GM12801 (cell line): Measurements from ENCODE around the gene GTF2F2.

Experiments used
- TF ChIP-seq, protein P1 (sequence below): IDR thresholded peaks from one replicate; pipeline ENCODE4 v1.5.1; 2011; ENCODE audit warnings: control low read depth; ENCODE audit not compliant: insufficient read length; ENCODE audit errors: extremely low read depth

The GTF2F2 gene

DNA sequence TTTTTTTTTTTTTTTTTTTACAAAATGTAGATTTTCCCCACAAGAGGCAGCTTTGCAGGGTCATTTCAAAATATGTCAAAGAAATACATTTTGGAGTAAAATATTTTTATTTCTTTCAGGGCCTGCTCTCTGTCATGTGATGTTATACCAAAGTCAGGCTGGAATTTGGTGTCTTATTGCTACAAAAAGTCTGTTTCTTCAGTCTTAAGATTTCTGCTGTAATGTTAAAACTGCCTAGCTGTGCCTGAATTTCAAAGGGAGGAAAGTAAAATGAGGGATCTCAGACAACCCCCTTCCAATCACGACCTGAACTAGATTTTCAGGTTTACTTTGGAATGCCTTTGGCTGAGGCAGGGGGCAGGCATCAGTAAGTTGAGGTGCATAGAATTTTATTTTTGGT is 12.8 kb upstream of the GTF2F2 start:
- TF ChIP-seq, protein P1, sequence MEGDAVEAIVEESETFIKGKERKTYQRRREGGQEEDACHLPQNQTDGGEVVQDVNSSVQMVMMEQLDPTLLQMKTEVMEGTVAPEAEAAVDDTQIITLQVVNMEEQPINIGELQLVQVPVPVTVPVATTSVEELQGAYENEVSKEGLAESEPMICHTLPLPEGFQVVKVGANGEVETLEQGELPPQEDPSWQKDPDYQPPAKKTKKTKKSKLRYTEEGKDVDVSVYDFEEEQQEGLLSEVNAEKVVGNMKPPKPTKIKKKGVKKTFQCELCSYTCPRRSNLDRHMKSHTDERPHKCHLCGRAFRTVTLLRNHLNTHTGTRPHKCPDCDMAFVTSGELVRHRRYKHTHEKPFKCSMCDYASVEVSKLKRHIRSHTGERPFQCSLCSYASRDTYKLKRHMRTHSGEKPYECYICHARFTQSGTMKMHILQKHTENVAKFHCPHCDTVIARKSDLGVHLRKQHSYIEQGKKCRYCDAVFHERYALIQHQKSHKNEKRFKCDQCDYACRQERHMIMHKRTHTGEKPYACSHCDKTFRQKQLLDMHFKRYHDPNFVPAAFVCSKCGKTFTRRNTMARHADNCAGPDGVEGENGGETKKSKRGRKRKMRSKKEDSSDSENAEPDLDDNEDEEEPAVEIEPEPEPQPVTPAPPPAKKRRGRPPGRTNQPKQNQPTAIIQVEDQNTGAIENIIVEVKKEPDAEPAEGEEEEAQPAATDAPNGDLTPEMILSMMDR = no peak

DNA sequence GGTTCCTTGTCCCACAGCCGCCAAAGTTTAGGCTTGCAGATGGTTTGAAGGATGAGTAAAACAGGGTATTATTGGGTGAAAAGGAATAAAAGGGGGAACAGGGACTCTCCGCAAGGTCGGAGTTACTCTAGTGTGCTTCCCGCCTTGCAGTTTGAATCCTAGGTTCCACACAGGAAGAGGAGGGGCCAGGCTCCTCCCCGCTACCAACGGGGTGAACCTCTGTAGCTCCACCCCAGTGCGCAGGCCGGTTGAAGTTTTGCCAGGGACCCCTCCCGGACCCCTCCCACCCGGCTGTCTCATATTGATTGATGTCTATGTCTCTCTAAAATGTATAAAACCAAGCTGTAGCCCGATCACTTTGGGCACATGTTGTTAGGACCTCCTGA is 11.6 kb upstream of the GTF2F2 start:
- TF ChIP-seq, protein P1 = no peak

DNA sequence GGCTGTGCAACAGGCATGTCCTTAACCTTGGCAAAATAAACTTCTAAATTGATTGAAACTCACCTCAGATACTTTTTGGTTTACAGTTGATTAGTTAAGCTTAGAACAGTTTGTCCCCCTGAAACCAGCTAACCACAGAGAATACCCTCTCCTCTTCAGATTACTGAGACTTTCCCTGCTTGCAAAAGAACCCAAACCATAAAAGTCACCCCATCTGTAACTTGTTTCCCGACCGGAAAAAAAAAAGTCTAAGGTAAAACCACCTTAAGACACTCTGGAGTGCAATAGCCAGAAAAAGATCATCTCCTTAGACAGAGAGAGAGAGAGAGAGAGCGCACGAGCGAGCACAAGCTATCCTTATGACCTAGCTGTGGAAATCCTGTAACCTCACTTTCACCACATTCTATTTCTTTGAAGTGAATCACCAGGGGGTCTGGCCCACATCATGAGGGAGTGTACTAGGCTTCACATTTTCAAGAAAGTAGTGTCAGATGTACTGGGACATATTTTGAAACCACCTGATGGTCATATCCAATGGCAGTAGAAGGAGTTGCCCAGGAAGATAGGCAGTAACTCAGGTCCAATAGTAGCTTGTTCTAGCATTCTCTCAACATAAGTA is 11.1 kb upstream of the GTF2F2 start:
- TF ChIP-seq, protein P1 = no peak

DNA sequence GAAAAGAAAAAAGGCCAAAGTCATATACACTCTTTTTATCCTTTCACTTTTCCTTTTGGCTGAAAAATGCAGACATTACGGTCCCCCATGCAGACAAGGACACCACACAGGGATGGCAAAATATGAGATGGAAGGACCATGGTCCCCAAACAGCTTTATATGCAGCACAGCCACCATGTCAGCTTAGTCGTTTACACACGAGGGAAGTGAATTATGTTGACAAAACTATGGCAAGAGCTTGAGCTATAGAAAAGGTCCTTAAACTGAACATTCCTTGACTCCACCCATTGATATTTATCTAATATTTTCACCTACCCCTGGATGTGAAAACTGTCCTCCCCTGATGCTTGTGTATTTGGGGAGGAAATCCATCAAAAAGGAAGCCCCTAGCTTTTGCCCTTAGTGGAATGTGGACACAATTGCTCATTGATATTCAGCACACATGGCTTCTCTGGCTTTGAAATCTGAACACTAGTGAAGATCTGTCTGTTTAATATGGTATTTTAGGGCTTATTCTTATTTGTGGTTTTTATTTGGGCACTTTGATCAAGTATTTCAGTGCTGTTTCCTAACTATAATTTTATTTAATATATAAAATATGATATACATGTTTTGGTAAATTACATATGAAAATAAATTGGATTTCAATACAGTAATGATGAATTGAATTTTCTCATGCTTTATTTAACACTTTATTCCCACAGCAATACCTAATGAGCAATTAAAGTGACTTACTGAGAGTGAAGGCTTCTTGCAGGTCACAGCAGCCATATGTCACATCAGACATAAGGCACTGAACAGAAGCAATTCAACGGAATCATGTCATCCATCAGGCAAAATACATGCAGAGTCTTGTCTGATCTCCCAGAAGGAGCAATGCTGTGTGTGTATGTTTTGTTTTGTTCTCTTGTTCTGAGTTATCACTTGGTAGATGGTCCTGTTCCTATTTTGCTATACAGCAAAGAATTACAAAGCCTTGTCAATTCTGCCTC is 6.8 kb upstream of the GTF2F2 start:
- TF ChIP-seq, protein P1 = no peak

DNA sequence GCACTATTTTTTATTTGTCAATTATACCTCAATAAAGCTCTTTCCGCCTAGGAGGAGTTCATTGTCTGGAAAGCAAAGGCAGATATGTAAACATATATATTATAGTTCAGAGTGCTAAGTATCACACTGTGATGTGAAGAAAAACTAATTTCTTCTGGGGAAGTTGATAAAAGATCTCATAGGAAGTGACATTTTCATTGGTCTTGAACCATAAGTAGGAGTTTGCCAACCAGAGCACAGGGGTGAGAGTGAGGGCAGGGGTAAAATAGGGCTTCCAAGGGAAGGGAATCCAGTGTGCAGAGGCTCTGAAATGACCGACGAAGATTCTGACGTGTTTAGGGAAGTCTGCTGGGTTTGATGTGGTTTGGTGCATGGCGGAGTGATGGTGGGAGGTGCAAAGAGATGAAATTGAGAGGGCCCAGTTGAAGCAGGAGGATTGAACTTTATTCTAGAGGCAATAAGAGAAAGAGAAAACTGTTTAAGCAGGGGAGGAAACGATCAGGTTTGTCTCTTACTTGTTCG is 780 bp upstream of the GTF2F2 start:
- TF ChIP-seq, protein P1 = no peak

DNA sequence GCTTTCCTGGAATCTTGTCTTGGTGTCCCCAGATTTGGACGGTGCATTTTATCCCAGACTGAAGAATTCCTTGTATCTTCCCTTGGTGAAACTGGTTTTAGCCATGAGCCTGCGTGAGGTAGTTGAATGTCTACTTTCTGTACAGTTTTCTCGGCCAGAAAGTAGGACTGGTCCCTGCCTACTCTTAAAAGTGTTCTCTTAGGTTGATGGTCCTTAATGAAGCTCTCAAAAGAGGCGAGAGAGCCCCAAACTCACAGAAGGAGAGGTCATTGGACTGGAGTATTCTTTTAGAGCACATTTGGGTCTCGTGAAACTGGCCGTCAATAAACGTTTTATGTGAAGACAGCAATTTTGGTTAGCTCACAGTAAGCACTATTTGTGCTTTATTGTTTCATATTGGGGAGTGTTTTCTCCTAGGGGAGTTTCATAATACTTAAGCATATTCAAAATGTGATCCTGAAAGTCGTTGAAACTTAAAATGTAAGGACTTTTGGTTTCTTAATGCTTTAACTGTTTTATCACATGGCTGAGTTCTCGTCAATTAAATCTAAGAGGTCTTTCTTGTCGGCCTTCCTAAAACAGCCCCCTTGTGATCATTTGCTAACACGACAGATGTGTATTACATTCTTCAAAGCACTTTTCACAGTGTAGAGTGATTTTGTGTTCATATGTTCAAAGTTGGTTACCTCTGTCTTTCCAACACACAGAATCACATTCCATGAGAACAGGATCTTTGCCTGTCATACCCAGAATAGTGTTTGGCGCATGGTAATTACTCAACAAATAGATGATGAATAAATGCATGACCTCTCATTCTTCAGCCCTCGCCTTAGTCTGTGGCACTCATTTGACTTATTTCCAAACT is 889 bp downstream of the GTF2F2 start:
- TF ChIP-seq, protein P1 = no peak

DNA sequence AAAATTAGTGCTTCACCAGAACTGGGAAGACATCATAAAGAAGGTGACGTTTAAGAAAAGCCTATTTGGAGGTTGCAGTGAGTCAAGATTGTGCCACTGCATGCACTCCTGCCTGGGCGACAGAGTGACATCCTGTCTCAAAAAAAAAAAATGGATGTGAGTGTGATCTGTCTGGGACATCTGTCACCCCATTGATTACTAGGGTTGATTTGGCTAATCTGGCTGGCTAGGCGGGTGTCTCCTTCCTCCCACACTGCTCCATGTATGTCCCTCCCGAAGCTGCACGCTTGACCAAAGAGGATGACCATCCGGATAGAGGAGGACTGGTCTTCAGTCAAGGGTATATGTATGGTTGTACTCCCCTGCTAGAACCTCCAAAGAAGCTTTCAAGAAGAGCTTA is 2.6 kb downstream of the GTF2F2 start:
- TF ChIP-seq, protein P1 = no peak
